Measurements from ENCODE around the gene FAM222A.

GRCh38 chr12:109777544-109777943 lies 63.9 kb downstream of the FAM222A start:
- no peak for TF ChIP-seq CTCF (IDR thresholded peaks at IDR 0.05)
- no peak for TF ChIP-seq POLR2A (IDR thresholded peaks at IDR 0.05)

Measured in right lobe of liver (tissue), 4 donors.